NCI-H526 (cell line): ENCODE measurements around the gene CXCR2.
"Not testable (repeated sequence)": the region's sequence is repeated elsewhere in the genome, so short reads cannot be mapped to it uniquely, and the experiment has no call there.

Experiments used
- DNase-seq, 2 experiments: peaks; one replicate each; lab custom pipeline; 2025; lab: John Stamatoyannopoulos, UW

Gene CXCR2

GRCh38 chr2:218125626-218126080, at the start of gene CXCR2:
Gene CXCR2 (plus strand): TSS chr2:218126028. CDS start chr2:218134802, 8,774 bp downstream.
- DNase-seq = no peak

DNA sequence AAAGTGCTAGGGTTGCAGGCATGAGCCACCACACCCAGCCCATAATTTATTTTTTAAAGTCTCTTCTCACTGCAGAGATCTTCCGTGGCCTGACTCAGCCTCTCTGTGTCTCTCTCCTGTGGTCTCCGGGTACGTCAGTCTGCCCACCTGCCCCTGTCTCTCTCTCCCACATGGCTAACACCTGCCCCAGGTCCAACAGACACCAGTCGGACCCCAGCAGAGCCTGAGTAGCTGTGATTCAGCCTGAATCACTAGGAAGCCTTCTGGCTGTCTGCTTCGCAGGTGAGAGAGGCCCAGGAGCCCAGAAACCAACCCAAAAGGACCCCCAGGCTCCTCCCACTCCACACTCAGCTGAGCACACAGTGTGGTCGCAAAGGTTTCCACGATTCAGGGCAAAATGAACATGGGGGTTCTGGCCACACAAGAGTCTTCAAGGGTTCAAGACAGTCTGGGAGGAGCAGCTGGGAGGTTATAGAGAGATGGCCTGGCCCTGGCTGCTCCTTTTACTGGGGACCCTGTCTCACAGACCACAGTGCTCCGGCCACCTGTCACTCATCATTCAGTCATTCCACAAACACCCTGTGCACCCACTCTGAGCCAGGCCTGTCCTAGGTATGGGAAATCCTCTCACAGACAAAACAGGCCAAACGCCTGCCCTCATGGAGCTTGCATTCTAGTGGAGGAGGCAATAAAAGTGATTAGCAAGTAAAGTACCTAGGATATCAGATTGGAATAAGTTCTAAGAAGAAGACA, 48.2 kb upstream of the CXCR2 start:
- no peak for DNase-seq

DNA sequence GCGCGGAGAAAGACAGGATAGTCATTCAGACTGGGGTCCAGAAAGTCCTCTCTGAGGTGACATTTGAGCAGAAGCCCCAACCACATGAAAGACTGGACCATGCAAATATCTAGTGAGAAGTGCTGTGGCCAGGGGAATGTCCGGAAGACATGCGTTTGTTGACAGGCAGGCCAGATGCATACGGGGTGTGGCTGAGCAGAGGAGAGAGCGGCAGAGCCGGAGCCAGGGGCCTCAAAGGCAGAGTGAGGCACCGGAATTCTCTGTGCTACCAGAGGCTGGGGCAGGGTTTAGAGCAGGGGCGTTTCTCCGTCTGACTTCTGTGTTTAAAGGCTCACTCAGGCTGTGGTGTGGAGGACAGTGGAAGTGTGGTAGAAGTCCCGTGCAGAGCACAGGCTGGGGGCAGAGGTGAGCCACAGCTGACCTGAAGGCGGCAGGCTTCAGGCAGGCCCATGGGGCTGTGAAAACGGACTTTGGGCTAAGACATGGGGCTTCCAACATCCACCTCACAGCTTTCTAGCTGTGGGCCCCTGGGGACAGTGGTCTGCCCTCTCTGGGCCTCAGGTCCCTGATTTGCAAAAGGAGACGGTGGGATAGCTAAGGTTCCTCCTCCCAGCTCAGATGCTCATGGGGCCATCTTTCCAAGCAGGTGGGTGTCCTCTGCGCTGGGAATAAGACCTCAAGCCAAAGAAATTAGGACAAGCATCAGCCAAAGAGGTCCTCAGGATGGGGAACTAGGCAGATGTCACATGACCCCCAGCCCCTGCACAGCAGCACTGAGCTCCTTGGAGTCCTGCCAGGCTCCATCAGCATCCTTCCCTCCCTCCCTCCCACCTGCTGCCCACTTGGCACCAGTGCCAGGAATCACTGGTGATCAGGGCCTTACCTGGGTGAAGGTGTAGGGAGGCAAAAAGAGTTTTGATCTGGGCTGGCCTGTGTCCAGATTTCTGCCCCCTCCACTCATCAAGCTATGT, 45.6 kb upstream of the CXCR2 start:
- DNase-seq = no peak

GRCh38 chr2:218081063-218081462, 44.8 kb upstream of the CXCR2 start:
- no peak for DNase-seq

DNA sequence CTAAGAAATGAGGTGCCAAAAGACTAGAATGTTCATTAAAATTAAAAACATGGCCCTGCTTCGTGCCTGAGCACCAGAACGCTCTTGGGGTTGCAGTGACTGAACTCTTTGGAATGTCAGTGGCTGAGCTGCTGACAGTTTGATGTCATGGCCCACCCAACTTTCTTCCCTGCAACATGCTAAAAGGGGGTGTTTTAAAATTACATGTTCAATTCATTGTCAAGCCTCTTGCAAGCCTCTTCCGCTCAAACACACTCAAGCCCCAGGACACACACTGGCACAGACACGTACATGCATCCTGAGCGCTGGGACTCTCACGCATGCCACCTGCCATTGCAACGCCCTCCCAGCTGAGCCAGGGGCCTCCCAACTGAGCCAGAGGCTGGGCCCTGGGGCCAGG, 44.1 kb upstream of the CXCR2 start:
- no peak for DNase-seq

GRCh38 chr2:218082586-218083351, 43.1 kb upstream of the CXCR2 start:
- no peak for DNase-seq

DNA sequence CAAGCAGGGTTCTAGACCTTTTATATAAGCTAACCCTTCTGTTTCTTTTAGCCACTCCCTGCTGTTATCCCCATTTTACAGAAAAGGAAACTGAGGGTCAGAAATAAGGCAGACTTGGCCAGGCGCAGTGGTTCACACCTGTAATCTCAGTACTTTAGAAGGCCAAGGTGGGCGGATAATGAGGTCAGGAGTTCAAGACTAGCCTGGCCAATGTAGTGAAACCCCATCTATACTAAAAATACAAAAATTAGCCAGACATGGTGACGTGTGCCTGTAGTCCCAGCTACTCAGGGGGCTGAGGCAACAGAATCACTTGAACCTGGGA, 42.5 kb upstream of the CXCR2 start:
- DNase-seq = no peak

DNA sequence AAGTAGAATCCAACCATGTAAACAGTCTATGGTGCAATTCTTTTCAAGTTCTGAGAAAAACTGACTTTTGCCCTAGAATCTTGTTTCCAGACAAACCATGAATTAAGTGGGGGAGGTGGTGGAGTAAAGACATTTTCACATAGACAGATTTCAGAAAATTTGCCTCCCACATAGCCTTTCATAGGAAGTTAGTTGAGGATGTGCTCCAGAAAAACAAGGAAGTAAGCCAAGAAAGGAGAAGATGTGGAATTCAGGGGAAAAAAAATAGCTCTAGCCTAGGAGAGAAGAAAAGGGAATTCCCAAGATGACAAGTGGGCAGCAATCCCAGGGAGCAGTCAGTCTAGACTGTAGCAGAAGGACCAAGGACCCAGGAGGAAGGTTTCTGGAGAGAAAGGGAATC, 39.4 kb upstream of the CXCR2 start:
- no peak for DNase-seq

GRCh38 chr2:218089259-218089658, 36.6 kb upstream of the CXCR2 start:
- no peak for DNase-seq

DNA sequence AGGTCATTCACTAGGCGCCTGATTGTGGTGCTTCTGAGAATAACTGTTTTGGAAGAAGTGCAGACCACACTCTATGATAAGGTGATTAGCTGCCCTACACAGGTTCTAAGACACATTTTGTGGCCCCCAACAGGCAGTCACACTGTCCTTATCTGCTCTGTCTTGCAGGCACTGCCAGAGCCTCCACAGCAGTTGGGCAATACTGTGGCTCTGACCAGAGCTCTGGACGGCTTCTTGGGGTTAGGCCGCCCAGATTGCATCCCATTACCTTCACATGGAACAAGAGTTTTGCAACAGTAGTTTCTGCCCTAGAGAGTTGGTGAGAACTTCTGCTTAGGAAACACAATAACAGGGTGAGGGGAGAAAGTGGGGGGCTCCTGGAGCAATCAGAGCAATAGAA, 34.1 kb upstream of the CXCR2 start:
- no peak for DNase-seq

- no peak for DNase-seq
These were observed 31.9 kb upstream of the CXCR2 start for GRCh38 chr2:218093879-218094278.

DNA sequence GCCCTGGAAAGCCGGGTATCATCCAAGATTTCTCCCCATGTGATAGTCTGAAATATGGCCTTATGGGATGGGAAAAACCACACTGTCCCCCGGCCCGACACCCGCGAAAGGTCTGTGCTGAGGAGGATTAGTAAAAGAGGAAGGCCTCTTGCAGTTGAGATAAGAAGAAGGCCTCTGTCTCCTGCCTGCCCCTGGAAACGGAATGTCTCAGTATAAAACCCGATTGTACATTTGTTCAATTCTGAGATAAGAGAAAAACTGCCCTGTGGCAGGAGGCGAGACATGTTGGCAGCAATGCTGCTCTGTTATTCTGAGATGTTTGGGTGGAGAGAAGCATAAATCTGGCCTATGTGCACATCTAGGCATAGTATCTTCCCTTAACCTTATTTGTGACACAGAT, 30.0 kb upstream of the CXCR2 start:
- DNase-seq = no peak

- DNase-seq = no peak
These were observed 27.9 kb upstream of the CXCR2 start for GRCh38 chr2:218097975-218098374.

GRCh38 chr2:218108834-218109233, 17.0 kb upstream of the CXCR2 start:
- not testable (repeated sequence) for DNase-seq

DNA sequence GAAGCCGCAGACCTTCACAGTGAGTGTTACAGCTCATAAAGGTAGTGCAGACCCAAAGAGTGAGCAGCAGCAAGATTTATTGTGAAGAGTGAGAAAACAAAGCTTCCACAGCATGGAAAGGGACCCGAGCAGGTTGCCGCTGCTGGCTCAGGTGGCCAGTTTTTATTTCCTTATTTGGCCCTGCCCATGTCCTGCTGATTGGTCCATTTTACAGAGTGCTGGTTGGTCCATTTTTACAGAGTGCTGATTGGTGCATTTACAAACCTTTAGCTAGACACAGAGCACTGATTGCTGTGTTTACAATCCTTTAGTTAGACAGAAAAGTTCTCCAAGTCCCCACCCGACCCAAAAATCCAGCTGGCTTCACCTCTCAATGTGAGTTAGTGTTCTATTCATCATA, 4.0 kb upstream of the CXCR2 start:
- DNase-seq = not testable (repeated sequence)

DNA sequence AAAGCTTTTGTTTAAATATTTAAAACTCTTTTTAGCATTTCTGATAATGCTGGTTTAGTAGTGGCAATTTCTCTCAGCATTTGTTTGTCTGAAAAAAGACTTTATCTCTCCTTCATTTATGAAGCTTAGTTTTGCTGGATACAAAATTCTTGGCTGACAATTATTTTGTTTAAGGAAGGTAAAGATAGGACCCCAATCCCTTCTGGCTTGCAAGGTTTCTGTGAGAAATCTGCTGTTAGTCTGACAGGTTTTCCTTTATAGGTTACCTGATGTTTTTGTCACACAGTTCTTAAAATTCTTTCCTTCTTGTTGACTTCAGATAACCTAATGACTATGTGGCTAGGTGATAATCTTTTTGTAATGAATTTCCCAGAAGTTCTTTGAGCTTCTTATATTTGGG, 3.5 kb upstream of the CXCR2 start:
- not testable (repeated sequence) for DNase-seq

GRCh38 chr2:218123986-218124385, 1.8 kb upstream of the CXCR2 start:
- DNase-seq = no peak

GRCh38 chr2:218125095-218125494, 733 bp upstream of the CXCR2 start:
- DNase-seq = no peak

DNA sequence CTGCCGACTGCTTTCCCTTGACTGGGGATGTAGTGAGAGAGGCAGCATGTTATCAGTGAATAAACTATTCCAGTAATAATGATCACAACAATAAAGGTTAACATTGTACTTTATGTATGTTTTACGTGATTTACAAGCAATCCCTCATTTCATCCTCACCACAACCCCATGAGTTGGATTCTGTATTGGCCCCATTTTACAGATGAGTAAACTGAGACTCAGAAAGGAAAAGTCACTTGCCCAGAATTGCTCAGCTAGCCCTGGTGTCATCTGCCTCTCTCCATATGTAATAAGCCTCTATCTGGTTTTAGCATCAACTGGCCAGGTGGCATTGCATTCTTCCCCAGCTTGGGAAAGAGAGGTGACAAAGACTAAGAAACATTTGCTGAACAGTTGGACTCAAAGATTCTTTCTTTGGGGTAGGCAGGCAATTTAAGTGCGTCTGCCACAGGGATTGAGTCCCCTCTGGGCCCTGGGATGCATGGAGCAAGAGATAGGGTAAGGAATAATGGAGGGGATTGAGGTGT, 2.2 kb downstream of the CXCR2 start:
- DNase-seq = no peak

GRCh38 chr2:218128781-218129457, 3.1 kb downstream of the CXCR2 start:
- no peak for DNase-seq

DNA sequence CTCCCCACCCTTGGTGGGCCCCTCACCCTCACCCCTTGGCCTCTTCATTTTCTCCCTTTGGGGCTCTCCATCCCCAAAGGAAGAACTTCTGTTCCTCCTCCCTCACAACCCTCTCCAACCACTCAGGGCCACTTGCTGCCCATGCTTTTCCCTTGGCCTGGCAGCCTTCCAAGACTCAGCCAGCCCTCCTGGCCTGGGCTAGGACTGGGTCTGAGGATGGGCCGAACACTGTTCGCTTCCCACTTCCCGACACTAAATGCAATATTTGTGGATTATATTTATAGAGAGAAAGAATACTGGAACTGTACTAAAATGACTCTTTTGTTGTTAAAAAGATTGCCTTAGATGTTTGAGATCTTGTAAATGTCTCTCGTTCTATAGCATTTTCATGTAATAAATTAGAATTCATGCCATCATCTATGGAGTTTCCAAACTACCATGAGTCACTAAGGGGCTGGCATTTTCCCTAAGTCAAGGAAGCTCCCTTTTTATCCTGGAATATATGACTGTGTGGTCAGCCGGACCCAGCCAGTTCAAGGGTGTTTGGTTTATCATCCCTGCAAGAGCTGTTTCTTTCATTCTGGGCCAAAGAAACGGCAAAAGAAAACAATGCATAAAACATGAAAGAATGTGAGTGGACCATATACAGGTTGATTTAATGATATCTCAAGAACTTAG, 3.8 kb downstream of the CXCR2 start:
- DNase-seq = no peak
